ENCODE data around the gene PAM. TPM values are rescaled to one million over a fixed set of nuclear protein-coding genes. Genes with fewer than 3 reads are reported as not detected.

The PAM gene
- total RNA-seq, 2 experiments from 2014 or later, result 15.1 to 16.1 TPM

- Mint-ChIP-seq H3K4me1 (ENCODE audit: low read depth) (no peaks in the 10 kb centered on the region), H3K36me3 (ENCODE audit: low read depth) (no peaks in the 10 kb centered on the region), H3K4me3 (no peak overlapping the region), H3K9me3 (no peaks in the 10 kb centered on the region), H3K27ac (no peak overlapping the region), H3K27me3 (no peaks in the 10 kb centered on the region)
- TF ChIP-seq CTCF (IDR thresholded peaks at IDR 0.05), result no peak
- ChIA-PET CTCF (no interaction called here), POLR2A (no interaction called here)
- Histone ChIP-seq H3K4me3 (ENCODE audit: low read length) (no peak overlapping the region), H3K4me1 (ENCODE audit: insufficient read depth, low read length) (no peaks in the 10 kb centered on the region), H3K27ac (ENCODE audit: low read depth in 1 of 2, low read length in 2 of 2) (no peak overlapping the region), H3K36me3 (ENCODE audit: insufficient read depth, low read length) (no peaks in the 10 kb centered on the region), H3K9me3 (ENCODE audit: control insufficient read depth in 1 of 2, insufficient read depth in 1 of 2, low read length in 2 of 2) (no peaks in the 10 kb centered on the region), H3K27me3 (ENCODE audit: control insufficient read depth in 1 of 2, insufficient read depth in 2 of 2, low read length in 2 of 2) (no peaks in the 10 kb centered on the region)
- ATAC-seq (ENCODE audit: poor library complexity) (no peak), DNase-seq (no peak)
- intact Hi-C loops (cut with DNase I, micrococcal nuclease), result no loop called here
Measured at GRCh38 chr5:102932781-102933180, 177.7 kb downstream of the PAM start.

- no peak overlapping the region for H3K4me3 ChIP-seq (ENCODE audit: low read length)
- no peak for TF ChIP-seq CTCF (IDR thresholded peaks at IDR 0.05)
- no peaks in the 10 kb centered on the region for H3K36me3 Mint-ChIP-seq (ENCODE audit: low read depth)
- DNase-seq (no peak), ATAC-seq (ENCODE audit: poor library complexity) (no peak)
- H3K9me3 Mint-ChIP-seq, result no peaks in the 10 kb centered on the region
- H3K27me3 ChIP-seq (ENCODE audit: control insufficient read depth in 1 of 2, insufficient read depth in 2 of 2, low read length in 2 of 2), result no peaks in the 10 kb centered on the region
- ChIA-PET CTCF (no interaction called here), POLR2A (no interaction called here)
- no peaks in the 10 kb centered on the region for H3K27me3 Mint-ChIP-seq
- no peaks in the 10 kb centered on the region for H3K4me1 Mint-ChIP-seq (ENCODE audit: low read depth)
- H3K4me1 ChIP-seq (ENCODE audit: insufficient read depth, low read length), result no peaks in the 10 kb centered on the region
- no peak overlapping the region for H3K27ac Mint-ChIP-seq
- intact Hi-C loops (cut with DNase I, micrococcal nuclease), result no loop called here
- no peaks in the 10 kb centered on the region for H3K9me3 ChIP-seq (ENCODE audit: control insufficient read depth in 1 of 2, insufficient read depth in 1 of 2, low read length in 2 of 2)
- no peak overlapping the region for H3K27ac ChIP-seq (ENCODE audit: low read depth in 1 of 2, low read length in 2 of 2)
- H3K36me3 ChIP-seq (ENCODE audit: insufficient read depth, low read length), result no peaks in the 10 kb centered on the region
- no peak overlapping the region for H3K4me3 Mint-ChIP-seq
Measured at GRCh38 chr5:102933316-102933715, 178.2 kb downstream of the PAM start.

GRCh38 chr5:102933721-102934459 lies 178.8 kb downstream of the PAM start:
- H3K27ac ChIP-seq (ENCODE audit: low read depth in 1 of 2, low read length in 2 of 2), result no peak overlapping the region
- intact Hi-C loops (cut with DNase I, micrococcal nuclease), result no loop called here
- no peaks in the 10 kb centered on the region for H3K9me3 Mint-ChIP-seq
- H3K36me3 ChIP-seq (ENCODE audit: insufficient read depth, low read length), result no peaks in the 10 kb centered on the region
- DNase-seq (no peak), ATAC-seq (ENCODE audit: poor library complexity) (no peak)
- H3K4me1 Mint-ChIP-seq (ENCODE audit: low read depth), result no peaks in the 10 kb centered on the region
- no peak overlapping the region for H3K27ac Mint-ChIP-seq
- H3K36me3 Mint-ChIP-seq (ENCODE audit: low read depth), result no peaks in the 10 kb centered on the region
- H3K9me3 ChIP-seq (ENCODE audit: control insufficient read depth in 1 of 2, insufficient read depth in 1 of 2, low read length in 2 of 2), result no peaks in the 10 kb centered on the region
- H3K27me3 Mint-ChIP-seq, result no peaks in the 10 kb centered on the region
- H3K4me3 ChIP-seq (ENCODE audit: low read length), result no peak overlapping the region
- H3K4me1 ChIP-seq (ENCODE audit: insufficient read depth, low read length), result no peaks in the 10 kb centered on the region
- ChIA-PET POLR2A (no interaction called here), CTCF (no interaction called here)
- no peak overlapping the region for H3K4me3 Mint-ChIP-seq
- no peak for TF ChIP-seq CTCF (IDR thresholded peaks at IDR 0.05)
- no peaks in the 10 kb centered on the region for H3K27me3 ChIP-seq (ENCODE audit: control insufficient read depth in 1 of 2, insufficient read depth in 2 of 2, low read length in 2 of 2)

Data from CD4-positive, alpha-beta T cell (primary cell).